Right atrium auricular region (tissue), 2 donors: Measurements from ENCODE around the gene HOGA1. TPM values are rescaled to one million over a fixed set of nuclear protein-coding genes. Genes with fewer than 3 reads are reported as not detected.
A peak's percentile ranks its signal among the peaks of the same experiment; 100 is the strongest.
"Not testable (repeated sequence)": the region's sequence is repeated elsewhere in the genome, so short reads cannot be mapped to it uniquely, and the experiment has no call there.

ENCODE experiments used
- DNase-seq: peaks from one replicate; pipeline ENCODE4 v3.0.0-alpha.2; 2019; ENCODE audit warnings: low spot score
- H3K27ac ChIP-seq, 2 donors: fragments of 200-600 bp; sonication (generic); 1 replicate in 1 of 2; 2 replicates in 1 of 2; pipeline ENCODE4 v1.5.1; 2016 to 2019
- H3K27me3 ChIP-seq, 2 donors: fragments of 200-600 bp; sonication (generic); one replicate each; pipeline versions ENCODE4 v1.5.1 to v1.6.0; 2017 to 2019
- H3K36me3 ChIP-seq: fragments of 200-600 bp; sonication (generic); one replicate; pipeline ENCODE4 v1.5.1; 2016
- H3K4me1 ChIP-seq, 2 donors: fragments of 200-600 bp; sonication (generic); one replicate each; pipeline versions ENCODE4 v1.5.1 to v1.6.0; 2017 to 2019
- H3K4me3 ChIP-seq, 2 donors: fragments of 200-600 bp; sonication (generic); 1 replicate in 1 of 2; 2 replicates in 1 of 2; pipeline ENCODE4 v1.5.1; 2017 to 2019; ENCODE audit warnings: mild to moderate bottlenecking in 1 of 2, moderate library complexity in 1 of 2
- H3K9me3 ChIP-seq, 2 donors: fragments of 200-600 bp; sonication (generic); one replicate each; pipeline ENCODE4 v1.5.1; 2019
- CTCF ChIP-seq, 2 donors: fragments of 200-600 bp; sonication (generic); IDR thresholded peaks; one replicate each; pipeline ENCODE4 v1.5.1; 2019; ENCODE audit warnings: antibody characterized with exemption in 2 of 2
- total RNA-seq, 2 donors: library from RNA; depleted of rRNA; stranded (reverse); fragments of >200 nt; gene quantifications; one replicate each; pipeline ENCODE4 v1.1.0, GENCODE V29; 2016

HOGA1 gene
- total RNA-seq, 2 donors from 2014 or later, result 17.6 to 25.6 TPM

- no peaks in the 10 kb centered on the region for H3K36me3 ChIP-seq
- no peak overlapping the region for H3K4me3 ChIP-seq
- no peaks in the 10 kb centered on the region for H3K27me3 ChIP-seq
- peaks cover 0 to 52% of the 10 kb centered on the region in 2 donors for H3K4me1 ChIP-seq
- no peak for DNase-seq
- no peak overlapping the region for H3K27ac ChIP-seq
- H3K9me3 ChIP-seq, result no peaks in the 10 kb centered on the region
- TF ChIP-seq CTCF (IDR thresholded peaks at IDR 0.05), result no peak
These were observed 32.9 kb upstream of the HOGA1 start for GRCh38 chr10:97551271-97551670.

DNA sequence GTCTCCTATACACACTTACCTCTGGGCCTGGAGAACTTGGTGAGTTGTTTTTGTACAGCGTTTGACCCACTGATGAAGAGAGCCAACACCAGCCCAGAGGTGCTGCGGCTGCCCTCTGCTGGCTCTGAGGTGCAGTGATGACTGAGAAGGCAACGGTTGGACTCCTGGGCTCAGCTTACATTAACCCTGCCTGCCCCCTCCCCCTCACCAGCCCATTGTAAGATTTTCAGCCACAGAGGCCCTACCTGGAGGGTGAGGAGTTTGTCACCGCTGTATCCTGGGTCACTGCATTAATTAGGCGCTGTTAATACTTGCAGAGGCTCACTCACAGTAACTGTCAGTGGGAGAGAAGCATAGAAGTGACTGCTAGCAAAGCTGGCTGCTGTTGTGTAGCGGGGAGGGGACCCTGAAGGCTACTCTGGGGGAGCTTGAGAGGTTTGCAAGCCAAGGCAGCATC is 30.6 kb upstream of the HOGA1 start:
- Histone ChIP-seq H3K9me3 (no peaks in the 10 kb centered on the region), H3K27ac (no peak overlapping the region), H3K36me3 (no peaks in the 10 kb centered on the region), H3K27me3 (no peaks in the 10 kb centered on the region), H3K4me1 (peaks cover 0 to 31% of the 10 kb centered on the region in 2 donors), H3K4me3 (no peak overlapping the region)
- peak; percentile 56 to 87 for TF ChIP-seq CTCF (IDR thresholded peaks at IDR 0.05)
- DNase-seq, result peak; percentile 78

DNA sequence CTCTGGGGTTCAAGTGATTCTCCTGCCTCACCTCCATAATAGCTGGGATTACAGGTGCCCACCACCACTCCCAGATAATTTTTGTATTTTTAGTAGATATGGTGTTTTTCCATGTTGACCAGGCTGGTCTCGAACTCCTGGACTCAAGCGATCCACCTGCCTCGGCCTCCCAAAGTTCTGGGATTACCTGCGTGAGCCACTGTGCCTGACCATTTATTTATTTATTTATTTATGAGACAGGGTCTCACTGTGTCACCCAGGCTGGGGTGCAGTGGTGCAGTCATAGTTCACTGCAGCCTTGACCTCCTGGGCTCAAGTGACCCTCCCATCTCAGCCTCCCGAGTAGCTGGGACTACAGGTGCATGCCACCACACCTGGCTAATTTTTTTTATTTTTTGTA is 29.9 kb upstream of the HOGA1 start:
- H3K36me3 ChIP-seq, H3K27ac ChIP-seq, H3K9me3 ChIP-seq, H3K4me3 ChIP-seq, DNase-seq, H3K27me3 ChIP-seq: not testable (repeated sequence)
- H3K4me1 ChIP-seq, result peaks cover 0 to 24% of the 10 kb centered on the region in 2 donors

- H3K4me1 ChIP-seq, result peaks cover 0 to 12% of the 10 kb centered on the region in 2 donors
- H3K36me3 ChIP-seq, result not testable (repeated sequence)
These were observed 28.6 kb upstream of the HOGA1 start for GRCh38 chr10:97555541-97555940.

GRCh38 chr10:97560731-97561381 is 23.3 kb upstream of the HOGA1 start:
- not testable (repeated sequence) for DNase-seq, H3K4me1 ChIP-seq, H3K36me3 ChIP-seq, H3K9me3 ChIP-seq, H3K27me3 ChIP-seq, H3K4me3 ChIP-seq, H3K27ac ChIP-seq

More at GRCh38 chr10:97555541-97555940, 28.6 kb upstream of the HOGA1 start:
- not testable (repeated sequence) for DNase-seq, H3K27ac ChIP-seq, H3K4me3 ChIP-seq, H3K27me3 ChIP-seq, H3K9me3 ChIP-seq

- not testable (repeated sequence) for H3K27me3 ChIP-seq, DNase-seq, H3K4me1 ChIP-seq, H3K4me3 ChIP-seq, H3K27ac ChIP-seq, H3K36me3 ChIP-seq, H3K9me3 ChIP-seq
These were observed 22.7 kb upstream of the HOGA1 start for GRCh38 chr10:97561386-97562077.

DNA sequence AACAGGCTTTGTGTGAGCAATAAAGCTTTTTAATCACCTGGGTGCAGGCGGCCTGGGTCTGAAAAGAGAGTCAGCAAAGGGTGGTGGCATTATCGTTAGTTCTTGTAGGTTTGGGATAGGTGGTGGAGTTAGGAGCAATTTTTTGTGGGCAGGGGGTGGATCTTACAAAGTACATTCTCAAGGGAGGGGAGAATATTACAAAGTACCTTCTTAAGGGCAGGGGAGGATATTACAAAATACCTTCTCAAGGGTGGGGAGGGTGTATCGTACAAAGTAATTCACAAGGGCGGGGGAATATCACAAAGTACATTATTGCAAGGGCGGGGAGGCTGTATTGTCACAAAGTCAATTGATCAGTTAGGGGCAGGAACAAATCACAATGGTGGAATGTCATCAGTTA is 21.9 kb upstream of the HOGA1 start:
- H3K4me1 ChIP-seq, H3K27me3 ChIP-seq, H3K27ac ChIP-seq, H3K9me3 ChIP-seq, DNase-seq, H3K36me3 ChIP-seq, H3K4me3 ChIP-seq: not testable (repeated sequence)

DNA sequence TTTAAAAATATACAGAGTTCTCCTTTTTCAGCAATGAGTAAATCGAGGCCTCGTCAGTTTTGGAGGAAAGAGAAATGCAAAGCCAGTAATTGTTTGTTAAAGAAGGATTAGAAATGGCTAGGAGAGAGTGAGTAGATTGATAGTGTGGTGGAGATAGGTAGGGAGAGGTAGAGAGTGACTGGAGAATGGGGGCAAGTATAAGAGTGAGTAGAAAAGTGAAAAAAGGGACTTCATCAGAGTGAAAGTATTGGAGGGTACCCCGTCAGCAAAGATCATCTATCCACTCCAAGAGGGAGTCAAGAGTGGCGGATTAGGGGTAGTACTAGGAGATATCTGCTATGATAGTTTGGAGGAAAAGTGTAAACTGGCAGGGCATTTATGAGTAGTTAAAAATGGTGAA is 20.9 kb upstream of the HOGA1 start:
- TF ChIP-seq CTCF (IDR thresholded peaks at IDR 0.05), result no peak
- no peak for DNase-seq
- Histone ChIP-seq H3K9me3 (no peaks in the 10 kb centered on the region), H3K4me1 (no peaks in the 10 kb centered on the region), H3K27ac (no peak overlapping the region), H3K27me3 (no peaks in the 10 kb centered on the region), H3K36me3 (peaks cover 5% of the 10 kb centered on the region), H3K4me3 (no peak overlapping the region)
